ENCODE measurements around the gene ZFYVE1.

- TF ChIP-seq EZH2 (IDR thresholded peaks at IDR 0.05; ENCODE audit: insufficient read depth, poor library complexity, severe bottlenecking) (no peak), EZH2phosphoT487 (IDR thresholded peaks at IDR 0.05; ENCODE audit: insufficient read depth, low read depth) (no peak)
These were observed 87.3 kb downstream of the ZFYVE1 start for GRCh38 chr14:72939630-72940029.
